HPDE6-E6E7 (cell line): ENCODE data around the gene DPH2.

ENCODE experiments used
- DNase-seq: peaks from one replicate; pipeline ENCODE4 v3.0.0; 2011; ENCODE audit warnings: missing footprints; ENCODE audit errors: extremely low spot score

DPH2 gene

DNA sequence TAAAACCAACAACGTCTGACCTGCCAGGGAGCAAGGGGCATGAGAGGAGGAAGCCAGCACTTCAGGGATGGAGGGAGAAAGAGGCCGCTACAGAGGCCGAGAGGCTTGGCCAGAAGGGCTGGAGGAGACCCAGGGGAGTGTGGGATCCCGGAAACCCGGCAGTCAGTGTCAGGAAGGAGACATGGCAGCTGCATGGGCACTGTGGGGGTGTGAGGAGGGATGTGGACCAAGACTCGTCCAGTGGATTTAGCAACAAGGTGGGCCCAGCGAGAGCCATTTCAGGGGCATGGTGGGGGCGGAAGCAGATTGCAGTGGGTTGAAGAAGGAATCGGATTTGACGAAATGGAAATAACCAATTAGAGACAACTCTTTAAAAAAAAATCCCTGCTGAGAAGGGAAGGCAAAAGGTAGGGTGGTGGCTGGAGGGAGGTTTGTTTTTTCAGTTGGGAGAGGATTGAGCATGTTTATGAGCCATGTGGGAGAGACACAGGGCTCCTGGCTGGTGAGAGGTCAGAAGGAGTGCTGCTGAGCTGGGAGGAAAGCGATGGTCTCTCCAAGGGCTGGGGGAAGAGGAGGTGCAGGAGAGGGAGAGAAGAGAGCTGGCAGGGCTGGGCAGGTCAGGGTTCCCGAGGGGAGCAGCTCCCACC lies 13.6 kb downstream of the DPH2 start:
- DNase-seq: no peak

DNA sequence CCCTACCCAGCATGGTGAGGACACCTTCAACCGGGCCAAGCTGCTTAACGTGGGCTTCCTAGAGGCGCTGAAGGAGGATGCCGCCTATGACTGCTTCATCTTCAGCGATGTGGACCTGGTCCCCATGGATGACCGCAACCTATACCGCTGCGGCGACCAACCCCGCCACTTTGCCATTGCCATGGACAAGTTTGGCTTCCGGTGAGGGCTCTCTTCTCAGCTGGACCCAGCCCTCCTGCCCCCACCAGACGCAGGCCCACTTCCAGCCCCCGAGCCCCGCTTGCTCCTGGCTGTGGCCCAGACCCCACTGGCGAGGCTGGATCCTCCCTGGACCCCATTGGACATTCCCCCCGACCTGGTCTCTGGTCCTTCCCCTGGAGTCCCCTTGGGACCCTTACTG lies 15.0 kb downstream of the DPH2 start:
- no peak for DNase-seq

DNA sequence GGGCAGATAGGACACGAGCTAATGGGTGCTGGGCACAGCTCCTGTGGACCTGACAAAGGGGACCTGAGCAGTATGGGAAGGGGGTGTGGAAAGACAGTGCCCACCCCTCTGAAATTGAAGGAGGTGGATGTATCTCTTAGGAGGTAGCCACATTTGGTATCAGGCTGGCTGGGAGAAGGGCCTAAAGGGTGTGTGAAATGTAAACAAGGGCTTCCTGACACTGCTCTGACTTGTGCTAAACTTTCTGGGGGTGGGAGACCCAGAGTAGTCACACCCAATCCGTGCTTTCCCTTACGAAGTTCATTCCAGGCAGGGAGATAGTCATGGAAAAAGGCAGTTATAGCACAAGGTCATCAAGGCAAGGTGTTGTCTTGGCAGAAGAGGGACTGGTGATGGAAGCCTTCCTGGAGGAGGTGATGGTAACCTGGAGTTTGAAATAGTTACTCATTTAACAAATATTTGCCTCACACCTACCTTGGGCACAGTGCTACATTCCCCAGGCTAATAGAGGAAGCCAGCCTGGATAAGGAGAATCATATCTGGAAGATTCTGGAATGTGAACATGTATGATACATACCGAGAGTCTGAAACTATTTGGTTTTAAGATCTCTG lies 16.3 kb downstream of the DPH2 start:
- no peak for DNase-seq

DNA sequence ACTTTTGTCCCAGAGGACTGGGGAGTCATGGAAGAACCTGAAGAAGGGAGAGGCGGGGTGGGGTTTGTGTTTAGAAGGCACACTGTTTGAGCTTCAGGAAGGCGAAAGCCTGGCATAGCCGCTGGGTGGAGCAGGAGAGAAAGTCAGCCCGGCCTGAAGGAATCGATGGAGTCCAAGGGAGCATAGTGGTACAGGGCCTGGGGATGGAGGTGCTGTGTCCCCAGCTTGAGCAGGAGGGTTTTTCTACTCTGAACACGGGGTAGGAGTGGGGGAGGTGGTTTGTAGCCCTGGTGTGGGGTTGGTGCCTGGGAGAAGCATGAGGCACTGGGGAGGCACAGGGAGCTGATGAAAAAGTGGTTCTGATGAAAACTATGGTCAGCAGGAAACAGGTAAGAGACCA lies 16.9 kb downstream of the DPH2 start:
- DNase-seq: no peak

DNA sequence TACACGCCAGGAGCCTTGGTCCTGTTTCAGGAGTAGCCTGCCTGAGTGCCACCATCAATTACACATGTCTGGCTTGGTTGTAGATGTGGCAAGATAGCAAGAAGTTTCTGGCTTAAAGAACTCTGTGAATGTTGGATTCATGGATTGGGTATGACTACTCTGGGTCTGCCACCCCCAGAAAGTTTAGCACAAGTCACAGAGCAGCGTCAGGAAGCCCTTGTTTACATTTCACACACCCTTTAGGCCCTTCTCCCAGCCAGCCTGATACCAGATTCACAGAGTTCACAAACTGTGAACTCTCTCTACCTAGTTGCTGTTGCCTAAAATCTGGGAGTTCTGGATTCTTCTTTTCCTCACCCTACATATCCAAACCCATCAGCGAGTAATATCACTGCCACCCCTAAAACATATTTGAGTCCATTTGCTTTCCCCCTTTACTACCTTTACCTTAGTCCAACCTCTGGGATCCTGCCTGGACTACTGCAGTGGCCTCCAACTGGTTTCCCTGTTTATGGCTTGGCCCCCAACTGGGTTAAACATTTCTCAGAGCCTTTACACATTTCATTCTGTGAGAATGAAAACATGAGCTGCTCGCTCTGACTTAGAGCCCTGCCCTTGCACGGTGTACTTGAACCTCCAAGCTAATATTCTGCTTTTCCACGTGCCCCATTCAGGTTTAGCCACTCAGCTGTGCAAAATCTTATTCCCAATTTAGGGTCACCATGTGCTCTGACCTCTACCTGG lies 17.5 kb downstream of the DPH2 start:
- no peak for DNase-seq

DNA sequence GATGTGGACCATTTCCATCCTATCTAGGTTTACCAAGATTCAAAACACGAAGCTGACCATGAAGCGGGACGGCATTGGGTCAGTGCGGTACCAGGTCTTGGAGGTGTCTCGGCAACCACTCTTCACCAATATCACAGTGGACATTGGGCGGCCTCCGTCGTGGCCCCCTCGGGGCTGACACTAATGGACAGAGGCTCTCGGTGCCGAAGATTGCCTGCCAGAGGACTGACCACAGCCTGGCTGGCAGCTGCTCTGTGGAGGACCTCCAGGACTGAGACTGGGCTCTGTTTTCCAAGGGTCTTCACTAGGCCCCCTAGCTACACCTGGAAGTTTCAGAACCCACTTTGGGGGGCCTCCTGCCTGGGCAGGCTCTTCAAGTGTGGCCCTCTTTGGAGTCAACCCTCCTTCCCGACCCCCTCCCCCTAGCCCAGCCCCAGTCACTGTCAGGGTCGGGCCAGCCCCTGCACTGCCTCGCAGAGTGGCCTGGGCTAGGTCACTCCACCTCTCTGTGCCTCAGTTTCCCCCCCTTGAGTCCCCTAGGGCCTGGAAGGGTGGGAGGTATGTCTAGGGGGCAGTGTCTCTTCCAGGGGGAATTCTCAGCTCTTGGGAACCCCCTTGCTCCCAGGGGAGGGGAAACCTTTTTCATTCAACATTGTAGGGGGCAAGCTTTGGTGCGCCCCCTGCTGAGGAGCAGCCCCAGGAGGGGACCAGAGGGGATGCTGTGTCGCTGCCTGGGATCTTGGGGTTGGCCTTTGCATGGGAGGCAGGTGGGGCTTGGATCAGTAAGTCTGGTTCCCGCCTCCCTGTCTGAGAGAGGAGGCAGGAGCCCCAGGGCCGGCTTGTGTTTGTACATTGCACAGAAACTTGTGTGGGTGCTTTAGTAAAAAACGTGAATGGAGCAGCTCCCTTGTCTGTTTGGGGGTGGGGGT lies 20.7 kb downstream of the DPH2 start:
- DNase-seq: no peak

DNA sequence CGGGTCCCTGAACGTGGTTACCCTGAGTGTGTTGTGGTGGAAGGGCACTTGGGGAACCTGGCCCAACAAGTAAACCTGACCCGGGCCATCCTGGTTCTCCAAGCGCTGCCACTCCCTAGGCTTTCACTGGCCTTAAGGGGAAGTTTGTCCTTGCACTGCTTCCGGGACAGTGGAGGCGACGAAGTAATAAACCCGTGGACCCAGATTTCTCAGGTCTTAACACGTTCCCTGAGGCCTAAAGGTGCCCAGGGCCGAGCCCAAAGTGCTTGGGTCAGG lies 21.3 kb downstream of the DPH2 start:
- no peak for DNase-seq

DNA sequence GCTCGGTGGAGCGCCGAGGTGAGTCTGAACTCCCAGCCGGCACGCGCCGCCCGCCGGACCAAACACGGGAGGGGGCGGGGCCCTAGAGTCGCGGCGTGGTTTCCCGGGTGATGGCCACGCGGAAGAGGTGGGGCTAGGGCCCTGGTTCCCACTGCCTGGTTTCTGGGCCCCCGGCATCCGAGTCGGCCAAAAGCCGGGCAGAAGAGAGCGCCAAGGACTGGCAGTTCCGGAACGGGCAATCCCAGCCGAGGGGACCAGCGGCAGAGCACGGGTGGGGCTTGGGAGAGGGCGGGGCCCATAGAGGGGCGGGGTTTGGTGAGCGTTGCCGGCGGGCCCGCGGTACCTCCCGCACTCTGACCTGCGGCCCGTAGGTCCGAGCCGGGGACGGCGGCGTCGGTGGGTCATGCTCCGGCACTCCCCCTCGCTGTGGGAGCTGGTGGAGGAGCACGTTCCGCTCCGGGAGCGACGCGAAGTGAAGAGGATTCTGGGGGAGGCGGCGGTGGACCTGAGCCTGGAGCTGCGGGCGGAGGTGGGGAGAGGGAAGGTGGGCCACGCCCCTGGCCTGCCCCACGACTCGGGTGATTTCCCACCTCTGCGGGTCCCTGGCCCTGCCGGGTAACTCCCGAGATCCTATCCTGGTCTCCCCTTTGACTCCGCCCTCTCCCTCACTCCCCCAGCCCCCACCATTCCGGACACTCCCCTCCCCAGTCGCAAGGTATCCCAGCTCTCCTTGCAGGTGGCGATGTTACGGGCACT lies 21.8 kb downstream of the DPH2 start, which contains the start of gene CCDC24:
TSS of gene CCDC24 (plus strand) at position 124 of the 756 bp plus-strand sequence. CDS start at position 404, 280 bp downstream.
- DNase-seq: peak; percentile 74

DNA sequence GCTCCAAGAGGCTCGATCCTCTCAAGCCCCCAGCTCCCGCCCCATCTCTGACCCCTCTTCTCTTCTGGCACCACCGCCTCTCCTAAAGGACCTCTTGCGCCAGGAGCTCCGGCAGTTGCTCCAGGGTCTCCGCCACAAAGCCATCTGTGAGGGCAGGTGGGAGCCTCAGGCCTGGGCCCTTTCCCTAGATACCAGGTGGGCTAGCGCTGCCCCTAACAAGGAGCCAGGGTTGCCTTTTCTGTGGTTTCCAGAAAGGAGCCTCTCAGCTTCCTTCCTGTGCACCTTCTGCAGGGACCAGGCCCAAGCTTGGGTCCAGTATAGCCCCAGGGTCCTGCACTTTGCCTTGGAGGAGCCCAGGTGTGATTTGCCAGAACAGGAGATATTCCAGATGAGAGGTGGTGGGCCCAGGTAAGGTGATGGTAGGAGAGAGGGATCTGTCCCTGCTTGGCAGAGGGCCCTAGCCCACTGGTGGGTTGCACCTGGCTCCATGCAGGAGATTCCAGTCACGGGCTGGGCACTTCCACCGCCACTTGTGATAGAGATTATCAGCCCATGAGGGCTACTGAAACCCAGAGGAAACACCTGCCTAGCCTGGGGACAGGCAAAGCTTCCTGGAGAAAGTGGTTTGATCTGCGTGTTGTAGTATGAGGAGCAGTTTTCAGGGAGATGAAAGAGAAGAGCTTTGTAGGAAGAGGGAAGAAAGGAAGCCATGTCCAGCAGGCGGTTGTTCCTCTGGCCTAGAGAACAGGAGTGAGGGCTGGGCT lies 22.6 kb downstream of the DPH2 start:
- no peak for DNase-seq

DNA sequence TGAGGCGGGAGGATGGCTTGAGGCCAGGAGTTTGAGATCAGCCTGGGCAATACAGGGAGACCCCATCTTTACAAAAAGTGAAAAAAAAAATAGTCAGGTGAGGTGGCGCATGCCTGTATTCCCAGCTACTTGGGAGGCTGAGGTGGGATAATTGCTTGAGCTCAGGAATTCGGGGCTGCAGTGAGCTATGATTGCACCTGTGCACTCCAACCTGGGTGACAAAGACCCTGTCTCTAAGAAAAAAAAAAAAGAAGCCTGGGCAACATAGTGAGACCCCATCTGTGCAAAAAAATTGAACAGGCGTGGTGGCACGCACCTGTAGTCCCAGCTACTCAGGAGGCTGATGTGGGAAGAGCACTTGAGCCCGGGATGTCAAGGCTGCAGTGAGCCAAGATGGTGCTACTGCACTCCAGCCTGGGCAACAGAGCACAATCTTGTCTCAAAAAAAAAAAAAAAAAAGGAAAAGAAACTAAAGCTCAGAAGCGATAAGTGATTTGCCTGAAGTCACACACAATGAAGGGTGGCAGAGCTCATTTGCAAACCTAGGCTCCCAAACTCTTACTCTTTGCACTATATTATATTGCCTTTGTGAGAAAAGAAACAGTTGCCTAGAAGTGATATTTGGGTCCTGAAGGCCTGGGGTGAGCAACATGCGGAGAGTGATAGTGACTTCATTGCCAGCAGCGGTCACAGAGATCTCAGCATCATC lies 23.6 kb downstream of the DPH2 start:
- no peak for DNase-seq

DNA sequence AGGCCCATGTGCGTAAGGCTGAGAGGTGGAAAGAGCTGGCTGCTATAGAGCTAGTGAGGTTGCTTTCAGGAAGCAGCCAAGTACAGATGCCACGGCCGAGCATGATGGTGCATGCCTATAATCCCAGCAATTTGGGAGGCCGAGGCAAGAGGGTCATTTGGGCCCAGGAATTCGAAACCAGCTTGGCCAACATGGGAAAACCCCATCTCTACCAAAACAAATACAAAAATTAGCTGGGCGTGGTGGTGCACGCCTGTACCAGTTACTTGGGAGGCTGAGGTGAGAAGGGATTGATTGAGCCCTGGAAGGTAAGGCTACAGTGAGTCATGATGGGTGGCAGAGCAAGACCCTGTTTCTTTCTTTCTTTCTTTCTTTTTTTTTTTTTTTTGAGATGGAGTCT lies 24.3 kb downstream of the DPH2 start:
- no peak for DNase-seq

DNA sequence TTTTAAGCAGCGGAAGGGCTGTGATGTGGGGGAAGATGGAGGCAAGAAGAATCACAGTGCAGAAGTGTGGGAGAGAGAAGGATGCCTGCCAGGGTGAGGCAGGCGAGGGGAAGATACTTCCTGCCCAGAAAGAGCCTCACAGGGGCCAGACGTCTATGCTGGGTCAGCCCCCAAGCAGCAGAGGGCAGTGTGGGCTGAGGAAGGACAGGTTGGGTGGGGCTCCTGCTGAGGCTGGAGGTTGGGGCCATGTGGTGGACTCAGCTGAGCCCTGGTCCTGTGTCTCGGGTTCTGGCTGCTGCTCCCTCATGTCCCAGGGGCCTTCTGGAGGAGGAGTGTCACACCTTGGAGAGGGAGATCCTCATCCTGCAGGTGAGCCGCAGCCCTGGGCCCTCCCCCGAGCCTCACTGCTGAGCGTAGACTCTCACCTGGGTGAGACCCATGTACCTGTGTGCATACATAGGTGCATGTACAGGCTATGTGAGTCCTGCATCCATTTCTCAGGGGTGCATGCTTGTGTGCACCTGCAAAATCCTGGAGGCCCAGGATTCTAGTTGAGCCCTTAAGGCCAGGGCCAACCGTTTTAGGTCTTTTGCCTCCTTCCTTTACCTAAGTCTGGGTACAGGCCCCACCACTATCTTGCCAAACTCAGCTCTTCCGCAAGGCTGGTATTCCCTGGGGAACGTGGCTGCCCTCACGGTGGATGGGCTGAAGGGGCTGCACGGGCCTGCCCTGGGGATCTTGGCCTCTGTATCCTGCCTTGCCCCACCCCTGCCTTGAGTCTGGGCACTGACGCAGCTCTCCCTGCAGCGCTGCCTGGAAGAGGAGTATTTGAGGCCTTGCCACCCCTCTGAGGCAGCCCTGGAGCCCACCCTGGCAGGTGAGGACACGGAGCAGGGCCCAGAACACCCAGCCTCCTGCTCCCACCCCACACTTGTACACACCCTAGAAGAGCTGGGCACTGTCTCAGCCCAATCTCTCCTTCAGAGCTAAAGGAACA lies 25.3 kb downstream of the DPH2 start:
- no peak for DNase-seq

DNA sequence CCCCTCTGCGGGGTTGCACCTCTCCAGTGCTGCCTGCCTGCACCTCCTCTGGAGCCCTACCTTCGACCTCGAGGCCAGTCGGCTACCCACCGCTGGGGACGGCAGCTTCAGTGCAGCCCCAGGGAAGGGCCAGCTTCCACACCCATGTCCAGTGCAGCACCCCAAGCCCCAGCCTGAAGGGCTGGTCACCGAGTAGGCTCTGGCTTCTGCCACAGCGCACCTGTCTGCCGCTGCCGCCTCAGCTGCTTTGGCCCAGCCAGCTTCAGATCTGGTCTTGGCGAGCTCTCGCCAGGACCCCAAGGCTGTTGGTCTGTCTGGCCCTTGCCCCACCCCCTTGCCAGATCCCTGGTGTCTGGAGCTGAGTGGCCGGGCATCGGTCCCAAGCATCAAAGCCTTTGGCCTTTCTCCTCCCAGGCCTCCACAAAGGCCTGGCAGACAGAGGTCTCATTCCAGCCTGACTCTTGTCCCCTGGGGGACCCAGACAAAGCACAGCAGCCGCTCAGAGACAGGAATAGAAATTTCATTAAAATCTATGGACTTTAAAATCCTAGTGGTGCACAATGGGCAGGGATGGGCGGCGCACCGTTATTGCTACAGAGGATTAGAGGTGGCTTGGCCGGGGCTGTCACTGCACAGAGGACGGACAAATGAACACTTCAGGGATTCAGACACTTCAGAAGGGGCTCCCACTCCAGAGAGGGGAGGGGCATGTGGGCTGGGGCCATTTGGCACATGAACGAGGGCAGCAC lies 26.3 kb downstream of the DPH2 start:
- no peak for DNase-seq

DNA sequence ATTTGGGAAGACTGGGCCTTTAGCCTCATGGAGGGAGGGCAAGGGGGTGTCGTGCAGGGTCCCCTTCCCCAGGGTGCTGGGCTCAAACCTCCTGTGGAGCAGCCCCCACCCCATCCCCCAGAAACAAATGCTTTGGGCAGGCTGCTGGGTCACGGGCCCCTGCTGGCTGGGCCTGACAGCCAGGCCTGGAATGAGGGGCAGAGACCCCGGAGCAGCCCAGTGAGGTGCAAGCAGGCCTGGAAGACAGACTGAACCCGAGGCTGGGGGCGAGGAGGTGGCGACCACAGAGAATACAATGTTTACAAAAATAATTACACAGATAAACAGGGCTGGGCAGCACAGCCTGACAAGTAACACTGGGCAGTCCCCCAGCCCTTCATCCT lies 26.9 kb downstream of the DPH2 start:
- no peak for DNase-seq

DNA sequence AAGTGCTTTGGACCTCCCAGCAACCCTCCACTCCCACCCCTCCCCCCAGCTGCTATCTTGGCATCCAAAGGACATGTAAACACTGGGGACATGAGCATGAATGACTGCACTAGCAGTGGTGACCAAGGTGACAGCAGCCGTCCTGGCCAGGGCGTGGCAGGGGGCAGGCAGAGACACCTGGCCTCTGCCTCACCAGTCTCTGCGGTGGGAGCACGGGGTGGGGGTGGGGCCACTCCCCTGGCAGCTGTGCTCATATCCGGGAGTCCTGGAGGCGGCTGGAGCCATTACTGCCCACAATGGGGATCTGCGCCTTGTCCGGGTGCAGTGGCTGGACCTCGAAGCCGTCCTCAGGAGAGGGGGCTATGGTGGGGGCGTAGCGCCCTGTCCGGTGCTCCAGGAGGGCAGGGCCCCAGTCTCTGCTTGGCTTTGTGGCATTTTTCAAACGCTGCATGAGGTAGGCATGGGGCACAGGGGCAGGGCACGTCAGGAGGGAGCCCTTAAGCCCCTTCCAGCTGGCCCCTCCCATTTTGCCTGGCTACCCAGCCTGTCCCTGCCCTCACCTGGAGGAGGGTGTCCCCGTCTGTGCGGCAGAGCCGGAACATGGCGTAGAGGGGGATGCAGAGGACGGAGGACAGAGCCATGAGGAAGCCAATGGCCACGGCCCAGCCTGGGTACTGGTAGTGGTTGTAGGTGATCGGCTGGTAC lies 27.6 kb downstream of the DPH2 start:
- no peak for DNase-seq

DNA sequence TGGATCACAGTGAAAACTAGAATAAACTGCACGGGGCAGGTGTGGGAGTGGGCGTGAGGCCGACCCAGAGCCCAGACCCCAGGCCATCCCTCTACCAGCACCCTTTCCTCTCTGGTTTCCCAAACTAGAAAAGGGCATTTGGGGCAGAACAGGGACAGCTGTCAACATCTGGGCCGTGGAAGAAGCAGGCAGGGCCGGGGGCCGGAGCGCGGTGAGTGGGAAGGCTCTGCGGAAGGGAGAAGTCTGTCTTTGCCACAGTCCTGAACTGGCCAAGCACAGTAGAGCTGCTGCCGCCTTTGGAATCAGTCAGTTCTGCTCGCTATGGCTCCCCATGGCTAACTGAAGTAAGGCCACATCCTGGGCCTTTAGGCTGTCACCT lies 28.2 kb downstream of the DPH2 start:
- no peak for DNase-seq

DNA sequence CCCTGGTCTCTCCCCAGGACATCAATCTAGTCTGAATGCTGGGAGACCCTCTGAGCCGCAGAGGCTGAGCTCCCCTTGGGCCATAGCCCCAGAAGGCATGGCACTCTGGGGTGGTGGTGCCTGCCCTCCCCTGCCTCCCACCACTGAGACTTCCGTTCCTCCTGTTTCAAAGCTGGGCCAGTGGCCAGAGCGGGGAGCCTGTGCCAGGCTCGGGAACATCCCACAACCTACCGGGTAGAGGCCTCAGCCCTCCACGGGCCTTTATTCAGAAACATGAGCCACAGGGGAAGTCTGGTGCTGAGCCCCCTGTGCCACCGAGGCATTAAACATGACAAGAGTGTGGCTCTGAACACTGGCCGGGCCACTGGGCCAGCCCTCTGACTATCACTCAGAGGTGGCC lies 29.6 kb downstream of the DPH2 start:
- DNase-seq: no peak
